ENCODE results near the gene ACVRL1.
A peak's percentile ranks its signal among the peaks of the same experiment; 100 is the strongest.

Gene ACVRL1

DNA sequence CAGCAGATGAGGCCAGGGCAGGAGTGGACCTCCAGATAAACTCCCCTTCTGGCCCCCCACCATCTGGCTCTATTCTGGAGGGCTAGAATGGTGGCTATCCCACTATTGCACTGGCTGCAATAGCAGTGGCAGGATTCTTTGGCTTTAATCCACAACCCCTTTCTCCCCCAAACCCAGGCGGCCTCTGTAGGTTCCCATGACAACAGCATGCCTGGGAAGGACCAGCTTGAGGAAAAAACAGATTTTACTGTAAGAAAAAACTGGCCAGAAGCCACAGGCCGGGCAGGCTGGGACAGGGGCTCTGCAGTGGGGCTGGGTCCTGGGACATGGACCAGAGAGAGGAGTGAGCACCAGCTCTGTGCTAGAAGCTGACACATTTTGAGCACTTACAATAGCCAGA, 30.6 kb downstream of the ACVRL1 start:
- Mint-ChIP-seq H3K27ac (no peak overlapping the region), H3K4me1 (peaks cover 31% of the 10 kb centered on the region), H3K36me3 (ENCODE audit: low read depth) (no peaks in the 10 kb centered on the region), H3K9me3 (no peaks in the 10 kb centered on the region), H3K4me3 (no peak overlapping the region), H3K27me3 (ENCODE audit: low read depth, poor library complexity) (peaks cover 24% of the 10 kb centered on the region)
- no peak for DNase-seq
- TF ChIP-seq, protein P1, sequence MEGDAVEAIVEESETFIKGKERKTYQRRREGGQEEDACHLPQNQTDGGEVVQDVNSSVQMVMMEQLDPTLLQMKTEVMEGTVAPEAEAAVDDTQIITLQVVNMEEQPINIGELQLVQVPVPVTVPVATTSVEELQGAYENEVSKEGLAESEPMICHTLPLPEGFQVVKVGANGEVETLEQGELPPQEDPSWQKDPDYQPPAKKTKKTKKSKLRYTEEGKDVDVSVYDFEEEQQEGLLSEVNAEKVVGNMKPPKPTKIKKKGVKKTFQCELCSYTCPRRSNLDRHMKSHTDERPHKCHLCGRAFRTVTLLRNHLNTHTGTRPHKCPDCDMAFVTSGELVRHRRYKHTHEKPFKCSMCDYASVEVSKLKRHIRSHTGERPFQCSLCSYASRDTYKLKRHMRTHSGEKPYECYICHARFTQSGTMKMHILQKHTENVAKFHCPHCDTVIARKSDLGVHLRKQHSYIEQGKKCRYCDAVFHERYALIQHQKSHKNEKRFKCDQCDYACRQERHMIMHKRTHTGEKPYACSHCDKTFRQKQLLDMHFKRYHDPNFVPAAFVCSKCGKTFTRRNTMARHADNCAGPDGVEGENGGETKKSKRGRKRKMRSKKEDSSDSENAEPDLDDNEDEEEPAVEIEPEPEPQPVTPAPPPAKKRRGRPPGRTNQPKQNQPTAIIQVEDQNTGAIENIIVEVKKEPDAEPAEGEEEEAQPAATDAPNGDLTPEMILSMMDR (IDR thresholded peaks at IDR 0.05), result no peak

DNA sequence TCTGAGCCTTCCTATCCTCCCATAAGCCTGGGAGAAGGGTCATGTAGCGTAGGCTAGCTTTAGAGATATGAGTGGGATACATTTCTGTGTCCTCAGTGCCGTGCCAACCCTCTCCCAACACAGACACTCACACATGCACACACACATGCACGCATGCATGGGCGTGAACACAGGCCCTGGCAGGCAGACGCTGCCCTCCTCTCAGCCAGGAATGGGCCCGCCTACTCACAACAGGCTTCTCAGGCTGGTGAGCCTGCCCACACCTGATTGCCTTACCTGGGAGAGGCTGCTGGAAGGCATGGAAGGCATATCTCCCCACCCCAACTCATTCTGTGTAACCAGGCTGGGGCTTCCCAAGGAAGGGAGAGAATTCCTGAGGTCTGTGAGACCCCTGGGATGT, 31.4 kb downstream of the ACVRL1 start:
- DNase-seq, result no peak
- TF ChIP-seq, protein P1 (IDR thresholded peaks at IDR 0.05), result no peak
- Mint-ChIP-seq H3K4me1 (peaks cover 31% of the 10 kb centered on the region), H3K27me3 (ENCODE audit: low read depth, poor library complexity) (peaks cover 19% of the 10 kb centered on the region), H3K9me3 (peaks cover 6% of the 10 kb centered on the region), H3K36me3 (ENCODE audit: low read depth) (no peaks in the 10 kb centered on the region), H3K4me3 (no peak overlapping the region), H3K27ac (no peak overlapping the region)

DNA sequence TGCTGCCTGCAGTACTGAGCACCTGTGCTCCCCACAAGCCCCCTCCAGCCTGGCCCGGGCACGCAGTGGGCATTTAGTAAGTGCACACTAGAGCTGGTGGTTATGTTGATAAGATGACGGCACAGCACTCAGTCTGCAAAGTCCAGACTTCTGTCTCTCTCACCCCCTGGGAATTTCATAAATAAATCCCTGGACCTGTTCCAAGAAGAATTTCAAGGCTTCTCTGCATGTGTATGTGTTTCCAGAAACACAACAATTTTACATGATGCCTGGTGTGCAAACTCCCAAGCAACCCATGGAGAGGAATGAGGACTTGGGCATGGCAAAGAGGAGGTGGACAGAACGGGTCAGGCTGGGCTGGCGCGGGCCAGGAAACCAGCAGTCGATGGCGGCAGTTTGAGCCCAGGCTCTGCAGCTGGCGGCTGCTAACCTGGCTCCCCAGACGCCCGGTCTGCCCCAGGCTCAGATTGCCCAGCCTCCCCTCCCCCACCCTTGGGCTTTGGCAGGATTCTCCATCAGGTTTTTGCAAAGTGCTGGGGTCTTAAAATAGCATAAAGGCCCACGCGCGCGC, 33.8 kb downstream of the ACVRL1 start:
- TF ChIP-seq, protein P1 (IDR thresholded peaks at IDR 0.05), result no peak
- peaks cover 24% of the 10 kb centered on the region for H3K4me1 Mint-ChIP-seq
- no peak overlapping the region for H3K27ac Mint-ChIP-seq
- H3K4me3 Mint-ChIP-seq, result no peak overlapping the region
- H3K36me3 Mint-ChIP-seq (ENCODE audit: low read depth), result peaks cover 8% of the 10 kb centered on the region
- DNase-seq, result no peak
- H3K9me3 Mint-ChIP-seq, result peaks cover 30% of the 10 kb centered on the region
- H3K27me3 Mint-ChIP-seq (ENCODE audit: low read depth, poor library complexity), result peaks cover 15% of the 10 kb centered on the region

DNA sequence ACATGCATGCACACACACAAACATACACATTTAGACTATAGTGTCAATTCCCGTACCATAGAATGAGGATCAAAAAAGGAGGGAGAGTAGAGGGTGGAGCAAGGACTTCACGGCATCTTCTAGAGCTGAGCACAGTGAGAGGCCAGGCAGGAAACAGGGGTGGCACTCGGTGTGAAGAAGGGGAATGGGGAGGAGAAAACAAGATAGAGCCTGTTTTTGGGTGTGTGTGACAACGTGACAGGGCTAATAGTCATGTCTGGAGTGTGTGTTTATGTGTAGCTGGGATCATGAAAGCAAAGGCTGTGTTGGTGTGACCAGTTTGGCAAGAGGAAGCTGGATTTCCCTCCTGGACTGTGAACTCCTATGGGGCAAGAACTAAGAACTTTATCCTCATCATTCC, 34.3 kb downstream of the ACVRL1 start:
- TF ChIP-seq, protein P1 (IDR thresholded peaks at IDR 0.05), result no peak
- peaks cover 15% of the 10 kb centered on the region for H3K27me3 Mint-ChIP-seq (ENCODE audit: low read depth, poor library complexity)
- peaks cover 35% of the 10 kb centered on the region for H3K9me3 Mint-ChIP-seq
- peaks cover 8% of the 10 kb centered on the region for H3K36me3 Mint-ChIP-seq (ENCODE audit: low read depth)
- H3K4me1 Mint-ChIP-seq, result peaks cover 24% of the 10 kb centered on the region
- DNase-seq, result no peak
- H3K4me3 Mint-ChIP-seq, result no peak overlapping the region
- H3K27ac Mint-ChIP-seq, result no peak overlapping the region

DNA sequence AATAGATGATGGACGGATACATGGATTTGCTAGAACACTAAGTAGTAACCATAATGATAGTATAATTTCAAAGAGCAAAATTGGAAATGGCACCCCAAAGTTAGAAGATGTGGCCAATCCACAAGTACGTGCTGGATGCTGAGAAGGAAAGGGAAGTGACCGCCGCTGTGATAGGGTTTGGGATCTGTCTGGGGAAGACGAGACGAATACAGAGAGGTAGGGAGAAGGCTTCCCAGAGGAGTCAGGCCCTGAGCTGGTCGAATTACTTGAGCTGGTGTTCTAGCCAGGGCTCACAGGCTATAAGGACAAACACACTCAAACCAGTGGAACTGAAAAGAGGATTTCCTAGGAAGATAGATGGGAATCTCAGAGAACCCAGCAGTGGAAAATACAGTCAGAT, 34.8 kb downstream of the ACVRL1 start:
- Mint-ChIP-seq H3K4me3 (no peak overlapping the region), H3K27me3 (ENCODE audit: low read depth, poor library complexity) (peaks cover 15% of the 10 kb centered on the region), H3K27ac (peak overlapping the region; percentile 46), H3K9me3 (peaks cover 35% of the 10 kb centered on the region), H3K36me3 (ENCODE audit: low read depth) (peaks cover 8% of the 10 kb centered on the region), H3K4me1 (peaks cover 24% of the 10 kb centered on the region)
- DNase-seq, result no peak
- TF ChIP-seq, protein P1 (IDR thresholded peaks at IDR 0.05), result no peak

DNA sequence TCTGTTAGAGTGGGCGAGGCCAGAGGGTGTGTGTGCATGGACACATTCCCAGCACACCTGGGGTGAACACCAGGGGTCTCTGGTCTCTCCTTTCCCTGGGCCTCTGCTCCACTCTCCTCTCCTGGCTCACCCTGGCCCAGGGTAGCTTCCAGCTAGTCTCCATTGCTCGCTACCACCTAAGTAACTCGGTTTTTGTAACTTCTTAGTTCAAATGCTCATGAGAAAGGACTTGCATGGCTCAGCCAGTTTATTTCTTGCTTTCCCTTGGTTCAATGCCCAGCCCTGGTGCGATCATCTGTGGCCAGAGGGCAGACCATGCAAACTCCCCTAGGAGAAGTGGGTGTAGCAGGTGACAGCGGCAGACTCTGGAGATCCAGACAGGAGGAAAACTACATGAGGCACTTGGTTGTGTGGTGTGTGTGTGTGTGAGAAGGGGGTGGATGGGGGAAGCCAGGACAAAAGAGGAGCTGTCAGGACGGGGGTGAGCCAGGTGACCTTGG, 35.2 kb downstream of the ACVRL1 start:
- Mint-ChIP-seq H3K27ac (no peak overlapping the region), H3K36me3 (ENCODE audit: low read depth) (peaks cover 8% of the 10 kb centered on the region), H3K9me3 (peaks cover 35% of the 10 kb centered on the region), H3K4me3 (no peak overlapping the region), H3K27me3 (ENCODE audit: low read depth, poor library complexity) (peaks cover 20% of the 10 kb centered on the region), H3K4me1 (peaks cover 24% of the 10 kb centered on the region)
- TF ChIP-seq, protein P1 (IDR thresholded peaks at IDR 0.05), result no peak
- no peak for DNase-seq
